Activated T-helper 2 cell treated with anti-CD3 and anti-CD28 coated beads, Interferon-gamma antibody, Interleukin-2, Interleukin-4, amounts not matched to agents 10 μg/mL and 5 μg/mL and 100 μg/mL, durations not matched to agents 14 hours and 24 hours and 36 hours (primary cell): ENCODE measurements around the gene SND1. TPM values are rescaled to one million over a fixed set of nuclear protein-coding genes. Genes with fewer than 3 reads are reported as not detected.
A peak's percentile ranks its signal among the peaks of the same experiment; 100 is the strongest.

Experiments used
- DNase-seq: peaks from one replicate; pipeline ENCODE4 v3.0.0; 2021; ENCODE audit warnings: low spot score
- H3K27ac Mint-ChIP-seq: one replicate; pipeline ENCODE4 v1.8.0; 2021; ENCODE audit warnings: mixed read lengths
- H3K27me3 Mint-ChIP-seq: one replicate; pipeline ENCODE4 v1.8.0; 2021; ENCODE audit warnings: low read depth, mixed read lengths
- H3K36me3 Mint-ChIP-seq: one replicate; pipeline ENCODE4 v1.8.0; 2021; ENCODE audit warnings: low read depth, mixed read lengths
- H3K4me1 Mint-ChIP-seq: one replicate; pipeline ENCODE4 v1.8.0; 2021; ENCODE audit warnings: low read depth, mixed read lengths
- H3K4me3 Mint-ChIP-seq: one replicate; pipeline ENCODE4 v1.8.0; 2021; ENCODE audit warnings: low read depth, mild to moderate bottlenecking, moderate library complexity, mixed read lengths
- H3K9me3 Mint-ChIP-seq: one replicate; pipeline ENCODE4 v1.8.0; 2021; ENCODE audit warnings: mixed read lengths
- intact Hi-C: fragments of 100-400 bp; cut with micrococcal nuclease; formaldehyde crosslinking; loops from one replicate; pipeline ENCODE4 v1.15.1; 2023
- total RNA-seq: library from RNA; stranded (reverse); gene quantifications from 2 replicates; pipeline ENCODE4 v1.2.3, GENCODE V29; 2022

Gene SND1
- 311 TPM in 2 replicates for total RNA-seq

GRCh38 chr7:127651556-127652332 is at the start of gene SND1:
TSS of gene SND1 (plus strand) at chr7:127652194. CDS start at chr7:127652374, 180 bp downstream.
- H3K4me1 Mint-ChIP-seq = peaks cover 31% of the 10 kb centered on the region
- peaks cover 5% of the 10 kb centered on the region for H3K27me3 Mint-ChIP-seq
- DNase-seq = peak; percentile 99
- intact Hi-C loops = loop anchor here (1.0 to 10.0 kb wide), 4 partner anchors 66 to 1573 kb away; partner anchors contain the start of genes AHCYL2, GCC1 and ZNF800
- no peaks in the 10 kb centered on the region for H3K9me3 Mint-ChIP-seq
- peaks cover 39% of the 10 kb centered on the region for H3K36me3 Mint-ChIP-seq
- H3K4me3 Mint-ChIP-seq = peak within 1 kb of the TSS; percentile 100
- H3K27ac Mint-ChIP-seq = peak within 1 kb of the TSS; percentile 99

- intact Hi-C loops = no loop called here
- DNase-seq = no peak
- Mint-ChIP-seq H3K9me3 (no peaks in the 10 kb centered on the region), H3K27ac (no peak overlapping the region), H3K4me3 (no peak overlapping the region), H3K27me3 (peaks cover 3% of the 10 kb centered on the region), H3K4me1 (no peaks in the 10 kb centered on the region), H3K36me3 (no peaks in the 10 kb centered on the region)
Observed at GRCh38 chr7:127608446-127608845, 43.5 kb upstream of the SND1 start.

GRCh38 chr7:127609297-127609696 is 42.7 kb upstream of the SND1 start:
- no peak for DNase-seq
- H3K4me1 Mint-ChIP-seq = no peaks in the 10 kb centered on the region

GRCh38 chr7:127612263-127612662 is 39.7 kb upstream of the SND1 start:
- no peaks in the 10 kb centered on the region for H3K4me1 Mint-ChIP-seq
- intact Hi-C loops = no loop called here
- H3K36me3 Mint-ChIP-seq = no peaks in the 10 kb centered on the region
- no peak overlapping the region for H3K27ac Mint-ChIP-seq
- no peaks in the 10 kb centered on the region for H3K9me3 Mint-ChIP-seq
- H3K27me3 Mint-ChIP-seq = peaks cover 13% of the 10 kb centered on the region
- DNase-seq = no peak
- H3K4me3 Mint-ChIP-seq = no peak overlapping the region

More at GRCh38 chr7:127609297-127609696, 42.7 kb upstream of the SND1 start:
- H3K27ac Mint-ChIP-seq = no peak overlapping the region
- H3K4me3 Mint-ChIP-seq = no peak overlapping the region
- intact Hi-C loops = no loop called here
- no peaks in the 10 kb centered on the region for H3K36me3 Mint-ChIP-seq
- H3K9me3 Mint-ChIP-seq = no peaks in the 10 kb centered on the region
- peaks cover 1% of the 10 kb centered on the region for H3K27me3 Mint-ChIP-seq

- H3K36me3 Mint-ChIP-seq = no peaks in the 10 kb centered on the region
- DNase-seq = no peak
- intact Hi-C loops = no loop called here
- H3K4me3 Mint-ChIP-seq = no peak overlapping the region
- no peaks in the 10 kb centered on the region for H3K9me3 Mint-ChIP-seq
- peaks cover 49% of the 10 kb centered on the region for H3K27me3 Mint-ChIP-seq
- no peak overlapping the region for H3K27ac Mint-ChIP-seq
- no peaks in the 10 kb centered on the region for H3K4me1 Mint-ChIP-seq
Observed at GRCh38 chr7:127616724-127617123, 35.3 kb upstream of the SND1 start.

- intact Hi-C loops = no loop called here
- Mint-ChIP-seq H3K4me1 (no peaks in the 10 kb centered on the region), H3K4me3 (no peak within 1 kb of the TSS), H3K27me3 (peaks cover 51% of the 10 kb centered on the region), H3K9me3 (no peaks in the 10 kb centered on the region), H3K36me3 (no peaks in the 10 kb centered on the region), H3K27ac (no peak within 1 kb of the TSS)
- DNase-seq = no peak
Observed at GRCh38 chr7:127618042-127618441, 34.0 kb upstream of the SND1 start, which contains the start of gene PAX4. TSS of gene PAX4 (minus strand) at chr7:127618142. CDS start at chr7:127615928, 2,214 bp downstream.

- H3K36me3 Mint-ChIP-seq = no peaks in the 10 kb centered on the region
- peaks cover 50% of the 10 kb centered on the region for H3K27me3 Mint-ChIP-seq
- no peak overlapping the region for H3K4me3 Mint-ChIP-seq
- no peak for DNase-seq
- H3K9me3 Mint-ChIP-seq = no peaks in the 10 kb centered on the region
- intact Hi-C loops = no loop called here
- no peaks in the 10 kb centered on the region for H3K4me1 Mint-ChIP-seq
- no peak overlapping the region for H3K27ac Mint-ChIP-seq
Observed at GRCh38 chr7:127618775-127619174, 33.2 kb upstream of the SND1 start.

- intact Hi-C loops = no loop called here
- Mint-ChIP-seq H3K27me3 (peaks cover 57% of the 10 kb centered on the region), H3K4me1 (no peaks in the 10 kb centered on the region), H3K27ac (no peak overlapping the region), H3K9me3 (no peaks in the 10 kb centered on the region), H3K36me3 (no peaks in the 10 kb centered on the region), H3K4me3 (no peak overlapping the region)
- DNase-seq = no peak
Observed at GRCh38 chr7:127619681-127620405, 32.2 kb upstream of the SND1 start.

- H3K4me3 Mint-ChIP-seq = no peak overlapping the region
- no peaks in the 10 kb centered on the region for H3K4me1 Mint-ChIP-seq
- H3K27me3 Mint-ChIP-seq = peaks cover 58% of the 10 kb centered on the region
- H3K36me3 Mint-ChIP-seq = no peaks in the 10 kb centered on the region
- no peak overlapping the region for H3K27ac Mint-ChIP-seq
- intact Hi-C loops = no loop called here
- DNase-seq = no peak
- no peaks in the 10 kb centered on the region for H3K9me3 Mint-ChIP-seq
Observed at GRCh38 chr7:127620406-127621233, 31.4 kb upstream of the SND1 start.

GRCh38 chr7:127625331-127625730 is 26.7 kb upstream of the SND1 start:
- H3K27ac Mint-ChIP-seq = no peak overlapping the region
- no peaks in the 10 kb centered on the region for H3K9me3 Mint-ChIP-seq
- H3K4me1 Mint-ChIP-seq = peaks cover 1% of the 10 kb centered on the region
- H3K27me3 Mint-ChIP-seq = peaks cover 37% of the 10 kb centered on the region
- no peak for DNase-seq
- no peaks in the 10 kb centered on the region for H3K36me3 Mint-ChIP-seq
- H3K4me3 Mint-ChIP-seq = no peak overlapping the region
- intact Hi-C loops = no loop called here

- no peak overlapping the region for H3K4me3 Mint-ChIP-seq
- intact Hi-C loops = no loop called here
- peaks cover 1% of the 10 kb centered on the region for H3K4me1 Mint-ChIP-seq
- H3K27ac Mint-ChIP-seq = no peak overlapping the region
- H3K36me3 Mint-ChIP-seq = no peaks in the 10 kb centered on the region
- H3K9me3 Mint-ChIP-seq = no peaks in the 10 kb centered on the region
- H3K27me3 Mint-ChIP-seq = peaks cover 23% of the 10 kb centered on the region
- DNase-seq = no peak
Observed at GRCh38 chr7:127628445-127628844, 23.5 kb upstream of the SND1 start.

- peaks cover 1% of the 10 kb centered on the region for H3K4me1 Mint-ChIP-seq
- DNase-seq = no peak
- no peaks in the 10 kb centered on the region for H3K9me3 Mint-ChIP-seq
- no peaks in the 10 kb centered on the region for H3K36me3 Mint-ChIP-seq
- intact Hi-C loops = no loop called here
- H3K27me3 Mint-ChIP-seq = peaks cover 22% of the 10 kb centered on the region
- no peak overlapping the region for H3K4me3 Mint-ChIP-seq
- H3K27ac Mint-ChIP-seq = no peak overlapping the region
Observed at GRCh38 chr7:127629268-127629854, 22.6 kb upstream of the SND1 start.
